IPS DF 6.9 (cell line): ENCODE measurements around the gene OR6J1.
"Not testable (repeated sequence)": the region's sequence is repeated elsewhere in the genome, so short reads cannot be mapped to it uniquely, and the experiment has no call there.

Experiments used
- DNase-seq: peaks from one replicate; pipeline ENCODE4 v3.0.0-alpha.2; 2013; ENCODE audit warnings: low read depth, low spot score
- H3K27ac ChIP-seq: one replicate; pipeline ENCODE4 v1.5.1; 2013; ENCODE audit warnings: low read length, control low read depth
- H3K27me3 ChIP-seq: 2 replicates; pipeline ENCODE4 v1.6.1; 2013; ENCODE audit warnings: mild to moderate bottlenecking, low read length; ENCODE audit not compliant: control insufficient read depth, insufficient read depth
- H3K36me3 ChIP-seq: 2 replicates; pipeline ENCODE4 v1.6.1; 2013; ENCODE audit warnings: low read length; ENCODE audit not compliant: control insufficient read depth, insufficient read depth
- H3K4me1 ChIP-seq: 2 replicates; pipeline ENCODE4 v1.6.1; 2013; ENCODE audit warnings: low read length; ENCODE audit not compliant: control insufficient read depth, insufficient read depth
- H3K4me3 ChIP-seq: 2 replicates; pipeline ENCODE4 v1.5.1; 2013; ENCODE audit warnings: mild to moderate bottlenecking, low read length
- H3K9me3 ChIP-seq: 2 replicates; pipeline ENCODE4 v1.6.1; 2013; ENCODE audit warnings: low read length, inconsistent platforms; ENCODE audit not compliant: control insufficient read depth, insufficient read depth
- WGBS: extraction: QIAGEN DNeasy Blood & Tissue Kit; methylation state at CpG from one replicate; pipeline ENCODE4 v1.1.7; 2013; ENCODE audit warnings: mixed read lengths, missing lambda C conversion rate; ENCODE audit not compliant: insufficient read length, insufficient coverage; 5-methylcytosine and 5-hydroxymethylcytosine counted together

The OR6J1 gene

GRCh38 chr14:22630486-22630885, 13.7 kb downstream of the OR6J1 start:
- H3K9me3 ChIP-seq, result no peaks in the 10 kb centered on the region
- no CpG with 5 or more reads among the region's 2 CpGs for WGBS
- H3K4me1 ChIP-seq, result no peaks in the 10 kb centered on the region; the same call in 1 of the 2 replicates
- no peak for DNase-seq
- H3K36me3 ChIP-seq, result no peaks in the 10 kb centered on the region
- H3K27ac ChIP-seq, result no peak overlapping the region
- no peak overlapping the region for H3K4me3 ChIP-seq
- no peaks in the 10 kb centered on the region for H3K27me3 ChIP-seq

GRCh38 chr14:22630066-22630465, 14.1 kb downstream of the OR6J1 start:
- H3K36me3 ChIP-seq, result no peaks in the 10 kb centered on the region
- H3K27me3 ChIP-seq, result no peaks in the 10 kb centered on the region
- no CpG with 5 or more reads among the region's 3 CpGs for WGBS
- H3K4me3 ChIP-seq, result no peak overlapping the region
- H3K4me1 ChIP-seq, result no peaks in the 10 kb centered on the region; the same call in 1 of the 2 replicates
- no peak for DNase-seq
- no peaks in the 10 kb centered on the region for H3K9me3 ChIP-seq
- no peak overlapping the region for H3K27ac ChIP-seq

- WGBS, result no CpG with 5 or more reads among the region's 5 CpGs
- no peaks in the 10 kb centered on the region for H3K36me3 ChIP-seq
- DNase-seq, result no peak
- H3K27ac ChIP-seq, result no peak overlapping the region
- no peaks in the 10 kb centered on the region for H3K9me3 ChIP-seq
- H3K4me3 ChIP-seq, result no peak overlapping the region
- H3K27me3 ChIP-seq, result no peaks in the 10 kb centered on the region
- H3K4me1 ChIP-seq, result no peaks in the 10 kb centered on the region; the same call in 1 of the 2 replicates
Observed at GRCh38 chr14:22629361-22629760, 14.8 kb downstream of the OR6J1 start.

GRCh38 chr14:22627506-22628263, 16.5 kb downstream of the OR6J1 start:
- WGBS, result no CpG with 5 or more reads among the region's 7 CpGs
- no peak for DNase-seq
- H3K36me3 ChIP-seq, result no peaks in the 10 kb centered on the region
- H3K27me3 ChIP-seq, result no peaks in the 10 kb centered on the region
- H3K4me3 ChIP-seq, result no peak overlapping the region
- H3K9me3 ChIP-seq, result no peaks in the 10 kb centered on the region
- no peak overlapping the region for H3K27ac ChIP-seq
- H3K4me1 ChIP-seq, result no peaks in the 10 kb centered on the region; the same call in 1 of the 2 replicates

- H3K4me3 ChIP-seq, result no peak overlapping the region
- no peak overlapping the region for H3K27ac ChIP-seq
- DNase-seq, result no peak
- no peaks in the 10 kb centered on the region for H3K9me3 ChIP-seq
- no peaks in the 10 kb centered on the region for H3K36me3 ChIP-seq
- WGBS, result no CpG with 5 or more reads among the region's 6 CpGs
- no peaks in the 10 kb centered on the region for H3K27me3 ChIP-seq
- no peaks in the 10 kb centered on the region; the same call in 1 of the 2 replicates for H3K4me1 ChIP-seq
Observed at GRCh38 chr14:22626590-22626989, 17.6 kb downstream of the OR6J1 start.

GRCh38 chr14:22623047-22623446, 21.1 kb downstream of the OR6J1 start:
- WGBS, result no CpG with 5 or more reads among the region's 2 CpGs
- Histone ChIP-seq H3K27ac (no peak overlapping the region), H3K27me3 (no peaks in the 10 kb centered on the region), H3K4me3 (no peak overlapping the region), H3K9me3 (no peaks in the 10 kb centered on the region), H3K4me1 (no peaks in the 10 kb centered on the region; the same call in 1 of the 2 replicates), H3K36me3 (no peaks in the 10 kb centered on the region)
- no peak for DNase-seq

- no CpG with 5 or more reads among the region's 2 CpGs for WGBS
- Histone ChIP-seq H3K36me3 (no peaks in the 10 kb centered on the region), H3K4me3 (no peak overlapping the region), H3K9me3 (no peaks in the 10 kb centered on the region), H3K27me3 (no peaks in the 10 kb centered on the region), H3K4me1 (no peaks in the 10 kb centered on the region), H3K27ac (no peak overlapping the region)
- no peak for DNase-seq
Observed at GRCh38 chr14:22622255-22622654, 21.9 kb downstream of the OR6J1 start.

GRCh38 chr14:22615765-22616164, 28.4 kb downstream of the OR6J1 start:
- not testable (repeated sequence) for H3K36me3 ChIP-seq, H3K27ac ChIP-seq
- WGBS, result no CpG with 5 or more reads among the region's 2 CpGs

GRCh38 chr14:22614240-22614799, 29.8 kb downstream of the OR6J1 start:
- WGBS, result no CpG with 5 or more reads among the region's 6 CpGs
- no peak overlapping the region for H3K4me3 ChIP-seq
- peaks cover 13% of the 10 kb centered on the region; the same call in 1 of the 2 replicates for H3K36me3 ChIP-seq
- H3K27me3 ChIP-seq, result no peaks in the 10 kb centered on the region
- H3K4me1 ChIP-seq, result no peaks in the 10 kb centered on the region; the same call in 1 of the 2 replicates
- no peaks in the 10 kb centered on the region for H3K9me3 ChIP-seq
- no peak for DNase-seq
- H3K27ac ChIP-seq, result no peak overlapping the region

More at GRCh38 chr14:22615765-22616164, 28.4 kb downstream of the OR6J1 start:
- not testable (repeated sequence) for H3K27me3 ChIP-seq, H3K4me1 ChIP-seq, DNase-seq, H3K4me3 ChIP-seq, H3K9me3 ChIP-seq

GRCh38 chr14:22613736-22614239, 30.4 kb downstream of the OR6J1 start:
- no peak for DNase-seq
- peaks cover 13% of the 10 kb centered on the region; the same call in 1 of the 2 replicates for H3K36me3 ChIP-seq
- no CpG with 5 or more reads among the region's 3 CpGs for WGBS
- no peaks in the 10 kb centered on the region for H3K9me3 ChIP-seq
- H3K27me3 ChIP-seq, result no peaks in the 10 kb centered on the region
- H3K4me1 ChIP-seq, result no peaks in the 10 kb centered on the region; the same call in 1 of the 2 replicates
- H3K27ac ChIP-seq, result no peak overlapping the region
- no peak overlapping the region for H3K4me3 ChIP-seq
